Endothelial cell (in vitro differentiated cells): ENCODE results near the gene SERINC2. TPM values are rescaled to one million over a fixed set of nuclear protein-coding genes. Genes with fewer than 3 reads are reported as not detected.

Experiments used
- DNase-seq: peaks from one replicate; pipeline ENCODE4 v3.0.0; 2021; ENCODE audit warnings: low spot score
- H3K27ac Mint-ChIP-seq: one replicate; pipeline ENCODE4 v1.8.0; 2021; ENCODE audit warnings: mixed read lengths, inconsistent platforms; ENCODE audit not compliant: unreplicated experiment
- H3K27me3 Mint-ChIP-seq: one replicate; pipeline ENCODE4 v1.8.0; 2021; ENCODE audit warnings: mild to moderate bottlenecking, moderate library complexity, mixed read lengths, inconsistent platforms; ENCODE audit not compliant: unreplicated experiment
- H3K36me3 Mint-ChIP-seq: one replicate; pipeline ENCODE4 v1.8.0; 2021; ENCODE audit warnings: mild to moderate bottlenecking, low read depth, mixed read lengths, inconsistent platforms; ENCODE audit not compliant: unreplicated experiment
- H3K4me1 Mint-ChIP-seq: one replicate; pipeline ENCODE4 v1.8.0; 2021; ENCODE audit warnings: mild to moderate bottlenecking, mixed read lengths, inconsistent platforms; ENCODE audit not compliant: unreplicated experiment
- H3K4me3 Mint-ChIP-seq: one replicate; pipeline ENCODE4 v1.8.0; 2021; ENCODE audit warnings: mild to moderate bottlenecking, mixed read lengths, inconsistent platforms; ENCODE audit not compliant: unreplicated experiment
- H3K9me3 Mint-ChIP-seq: one replicate; pipeline ENCODE4 v1.8.0; 2021; ENCODE audit warnings: mixed read lengths, inconsistent platforms; ENCODE audit not compliant: unreplicated experiment
- long read RNA-seq: library from polyadenylated mRNA; unstranded; transcript quantifications from one replicate; pipeline ENCODE4 v2.0.0, GENCODE V29; 2020; ENCODE audit not compliant: unreplicated experiment
- total RNA-seq: library from RNA; stranded (reverse); fragmentation: NEBNext Ultra II Directional; extraction: Animal tissue kit (Norgen Biotek cat#: 25700); gene quantifications from one replicate; pipeline ENCODE4 v1.2.1, GENCODE V29; 2021; ENCODE audit not compliant: unreplicated experiment
- TF ChIP-seq, protein P1 (sequence below): fragments of 200-600 bp; sonication (generic); IDR thresholded peaks from one replicate; pipeline ENCODE4 v1.5.0; 2021; ENCODE audit warnings: antibody characterized with exemption; ENCODE audit not compliant: unreplicated experiment

SERINC2 gene
- 23.6 TPM for total RNA-seq
- long read RNA-seq, transcript SERINC2-201 (10 exons, 1,997 nt) = major isoform, 6 of 10 reads
- long read RNA-seq, partial matches to known transcripts = 2 of 10 reads
- long read RNA-seq, other reads (novel, unspliced or antisense) = 2 of 10 reads

DNA sequence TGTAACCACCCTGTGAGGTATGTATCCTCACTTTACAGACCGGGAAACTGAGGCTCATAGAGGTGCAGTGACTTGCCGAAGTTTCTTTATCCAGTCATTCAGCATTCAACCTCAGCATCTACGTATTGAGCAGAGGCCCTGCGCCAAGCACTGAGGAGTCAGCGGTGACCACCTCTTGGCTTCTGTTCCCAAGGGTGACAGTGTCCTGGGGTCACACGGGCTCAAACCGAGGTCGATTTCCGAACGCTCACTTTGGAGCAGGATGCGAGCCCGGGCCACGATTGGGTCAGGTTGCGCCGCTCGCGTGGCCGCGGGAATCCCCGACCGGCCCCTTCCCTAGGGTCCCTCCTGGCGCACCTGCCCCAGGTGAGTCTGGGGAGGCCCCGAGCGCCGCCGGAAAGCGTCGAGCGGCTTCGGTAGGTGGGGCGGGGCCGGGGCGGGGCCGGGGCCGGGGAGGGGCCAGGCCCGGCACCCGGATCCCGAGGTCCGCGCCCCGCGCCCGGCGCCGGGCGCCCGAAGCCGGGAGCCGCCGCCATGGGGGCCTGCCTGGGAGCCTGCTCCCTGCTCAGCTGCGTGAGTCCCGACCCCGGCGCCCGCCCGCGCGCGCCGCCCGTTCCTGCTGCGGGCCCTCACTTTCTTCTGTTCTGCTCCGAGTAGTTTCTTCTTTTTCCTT, at the start of gene SERINC2:
Gene SERINC2 (plus strand): TSS at position 482 of the 673 bp plus-strand sequence. CDS start 53 bp downstream, at position 535.
- peaks cover 16% of the 10 kb centered on the region for H3K27me3 Mint-ChIP-seq
- peak within 1 kb of the TSS; percentile 79 for H3K27ac Mint-ChIP-seq
- peaks cover 24% of the 10 kb centered on the region for H3K4me1 Mint-ChIP-seq
- H3K9me3 Mint-ChIP-seq = no peaks in the 10 kb centered on the region
- H3K36me3 Mint-ChIP-seq = peaks cover 6% of the 10 kb centered on the region
- peak within 1 kb of the TSS; percentile 99 for H3K4me3 Mint-ChIP-seq
- DNase-seq = peak; percentile 23
- TF ChIP-seq, protein P1, sequence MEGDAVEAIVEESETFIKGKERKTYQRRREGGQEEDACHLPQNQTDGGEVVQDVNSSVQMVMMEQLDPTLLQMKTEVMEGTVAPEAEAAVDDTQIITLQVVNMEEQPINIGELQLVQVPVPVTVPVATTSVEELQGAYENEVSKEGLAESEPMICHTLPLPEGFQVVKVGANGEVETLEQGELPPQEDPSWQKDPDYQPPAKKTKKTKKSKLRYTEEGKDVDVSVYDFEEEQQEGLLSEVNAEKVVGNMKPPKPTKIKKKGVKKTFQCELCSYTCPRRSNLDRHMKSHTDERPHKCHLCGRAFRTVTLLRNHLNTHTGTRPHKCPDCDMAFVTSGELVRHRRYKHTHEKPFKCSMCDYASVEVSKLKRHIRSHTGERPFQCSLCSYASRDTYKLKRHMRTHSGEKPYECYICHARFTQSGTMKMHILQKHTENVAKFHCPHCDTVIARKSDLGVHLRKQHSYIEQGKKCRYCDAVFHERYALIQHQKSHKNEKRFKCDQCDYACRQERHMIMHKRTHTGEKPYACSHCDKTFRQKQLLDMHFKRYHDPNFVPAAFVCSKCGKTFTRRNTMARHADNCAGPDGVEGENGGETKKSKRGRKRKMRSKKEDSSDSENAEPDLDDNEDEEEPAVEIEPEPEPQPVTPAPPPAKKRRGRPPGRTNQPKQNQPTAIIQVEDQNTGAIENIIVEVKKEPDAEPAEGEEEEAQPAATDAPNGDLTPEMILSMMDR = no peak

DNA sequence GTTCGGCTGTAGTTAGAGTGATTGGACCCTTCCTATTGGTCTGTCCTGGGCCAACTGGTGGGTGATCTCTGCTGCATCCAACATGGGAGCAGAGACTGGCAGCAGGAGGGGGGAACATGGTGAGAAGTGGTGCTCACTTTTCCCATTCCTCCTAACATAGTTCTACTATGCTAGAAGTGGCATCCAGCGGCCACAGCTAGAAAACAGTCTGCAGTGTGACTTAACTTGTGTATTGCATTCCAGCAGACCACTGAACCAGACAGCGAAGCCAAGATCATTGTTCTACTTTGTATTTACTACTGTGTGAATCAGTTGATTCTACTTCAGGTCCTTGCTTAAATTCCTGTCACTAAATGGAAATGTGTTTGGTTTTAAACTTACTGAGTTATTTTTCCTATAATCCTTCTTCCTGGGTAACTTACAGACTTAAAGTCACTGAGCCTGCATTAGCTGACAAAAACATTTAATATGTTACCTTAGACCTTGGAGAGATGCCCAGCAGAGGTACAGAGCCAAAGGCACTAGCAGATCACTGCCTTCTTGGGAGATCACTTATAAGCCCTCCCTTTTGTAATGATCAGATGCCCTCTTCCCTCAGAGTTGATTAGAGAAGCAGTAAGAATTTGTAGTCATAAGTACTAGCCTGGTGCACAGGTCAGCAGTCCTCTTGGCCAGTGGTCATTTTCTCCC, 48.3 kb upstream of the SERINC2 start:
- DNase-seq = no peak
- Mint-ChIP-seq H3K9me3 (no peaks in the 10 kb centered on the region), H3K27me3 (peaks cover 2% of the 10 kb centered on the region), H3K4me3 (no peak overlapping the region), H3K4me1 (peaks cover 3% of the 10 kb centered on the region), H3K36me3 (peaks cover 13% of the 10 kb centered on the region), H3K27ac (no peak overlapping the region)
- TF ChIP-seq, protein P1 = no peak

DNA sequence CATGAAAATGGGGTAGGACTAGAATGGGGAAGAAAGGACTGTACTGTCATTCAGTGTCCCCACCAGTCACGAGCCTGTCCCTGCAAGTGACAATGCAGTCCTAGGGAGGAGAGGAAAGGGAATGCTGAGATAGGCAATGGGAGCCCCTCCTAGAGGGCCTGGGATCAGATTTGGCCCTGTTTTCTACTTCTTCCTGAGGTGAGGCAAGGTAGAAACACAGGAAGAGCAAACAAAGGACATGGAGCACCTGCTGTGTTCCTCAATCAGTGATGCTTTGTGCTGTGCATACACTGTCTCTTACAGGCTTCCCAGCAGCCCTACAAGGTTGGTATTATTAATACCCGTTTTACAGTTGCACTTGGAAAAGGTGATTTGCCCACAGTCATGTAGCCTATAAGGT, 46.2 kb upstream of the SERINC2 start:
- no peak overlapping the region for H3K4me3 Mint-ChIP-seq
- H3K27me3 Mint-ChIP-seq = peaks cover 5% of the 10 kb centered on the region
- peaks cover 3% of the 10 kb centered on the region for H3K4me1 Mint-ChIP-seq
- no peak for DNase-seq
- H3K27ac Mint-ChIP-seq = no peak overlapping the region
- H3K36me3 Mint-ChIP-seq = peaks cover 13% of the 10 kb centered on the region
- H3K9me3 Mint-ChIP-seq = no peaks in the 10 kb centered on the region
- TF ChIP-seq, protein P1 = no peak

DNA sequence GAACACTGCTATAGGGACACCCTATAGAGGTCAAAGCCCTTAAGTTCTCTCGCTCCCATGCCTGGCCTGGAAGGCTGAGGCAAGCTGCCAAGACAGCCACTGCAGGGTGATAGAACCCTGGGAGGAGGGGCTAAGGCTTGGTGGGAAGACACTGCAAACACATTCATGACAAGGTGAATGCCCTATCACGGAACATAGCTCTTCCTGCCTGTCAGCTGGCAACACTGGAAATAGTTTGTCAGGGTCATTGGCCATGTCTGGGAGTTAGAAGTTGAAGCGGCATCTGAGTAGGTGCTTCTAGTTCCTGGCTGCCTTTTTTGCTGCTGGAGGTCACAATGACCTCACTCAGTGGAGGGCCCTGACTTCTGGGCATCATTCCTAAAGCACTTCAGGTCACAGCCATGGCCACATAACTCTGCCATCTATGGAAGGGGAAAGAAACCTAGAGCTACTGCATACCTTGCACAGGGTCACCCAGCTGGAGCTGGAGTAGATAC, 44.4 kb upstream of the SERINC2 start:
- Mint-ChIP-seq H3K4me1 (peaks cover 11% of the 10 kb centered on the region), H3K27me3 (peaks cover 11% of the 10 kb centered on the region), H3K27ac (no peak overlapping the region), H3K36me3 (peaks cover 13% of the 10 kb centered on the region), H3K9me3 (no peaks in the 10 kb centered on the region), H3K4me3 (no peak overlapping the region)
- DNase-seq = no peak
- TF ChIP-seq, protein P1 = no peak
